ENCODE results near the gene INHBC.

GRCh38 chr12:57498571-57498970, 64.0 kb downstream of the INHBC start:
- no peak for TF ChIP-seq CTCF (IDR thresholded peaks at IDR 0.05 in 8 of 11, conservative IDR thresholded peaks at IDR 0.05 in 3 of 11)
- no peak for TF ChIP-seq POLR2AphosphoS5 (IDR thresholded peaks at IDR 0.05)
- no peak for TF ChIP-seq POLR2A (IDR thresholded peaks at IDR 0.05)

Data from spleen (tissue), 7 donors.